WERI-Rb-1 (cell line): ENCODE results near the gene CDC25B.
A peak's percentile ranks its signal among the peaks of the same experiment; 100 is the strongest.

Experiments
- DNase-seq: peaks from one replicate; pipeline ENCODE4 v3.0.0-alpha.2; 2020
- H3K27ac ChIP-seq: fragments of 250-450 bp; sonication (Bioruptor Pico); 2 replicates; pipeline ENCODE4 v1.5.1; 2020; ENCODE audit warnings: mild to moderate bottlenecking, moderate library complexity
- H3K27me3 ChIP-seq: fragments of 250-450 bp; sonication (Bioruptor Pico); 2 replicates; pipeline ENCODE4 v1.5.1; 2021; ENCODE audit warnings: mild to moderate bottlenecking, low read depth, moderate library complexity; ENCODE audit not compliant: insufficient read depth, severe bottlenecking
- H3K36me3 ChIP-seq: fragments of 250-450 bp; sonication (Bioruptor Pico); 2 replicates; pipeline ENCODE4 v1.5.1; 2020; ENCODE audit warnings: mild to moderate bottlenecking, moderate library complexity
- H3K4me3 ChIP-seq: 2 replicates; pipeline ENCODE4 v1.5.1; 2011; ENCODE audit warnings: low read depth, mild to moderate bottlenecking, control low read depth, low read length
- H3K9me3 ChIP-seq: fragments of 250-450 bp; sonication (Bioruptor Pico); 2 replicates; pipeline ENCODE4 v1.5.1; 2021; ENCODE audit warnings: mild to moderate bottlenecking, moderate library complexity; ENCODE audit not compliant: severe bottlenecking
- CTCF ChIP-seq: IDR thresholded peaks from 2 replicates; pipeline ENCODE4 v1.5.1; 2011; ENCODE audit warnings: low read depth, mild to moderate bottlenecking, control low read depth, inconsistent platforms, low read length

CDC25B gene

GRCh38 chr20:3820901-3821727 is 25.0 kb downstream of the CDC25B start:
- no peak for TF ChIP-seq CTCF
- no peak for DNase-seq
- H3K36me3 ChIP-seq: peaks cover 13% of the 10 kb centered on the region; the same call in 1 of the 2 replicates

GRCh38 chr20:3821996-3822395 is 25.9 kb downstream of the CDC25B start:
- Histone ChIP-seq H3K27me3 (no peaks in the 10 kb centered on the region), H3K36me3 (peaks cover 13% of the 10 kb centered on the region; the same call in 1 of the 2 replicates), H3K9me3 (no peaks in the 10 kb centered on the region), H3K4me3 (no peak overlapping the region), H3K27ac (no peak overlapping the region)
- TF ChIP-seq CTCF: no peak
- no peak for DNase-seq

More at GRCh38 chr20:3820901-3821727, 25.0 kb downstream of the CDC25B start:
- H3K9me3 ChIP-seq: no peaks in the 10 kb centered on the region
- H3K4me3 ChIP-seq: peak overlapping the region; percentile 81
- no peaks in the 10 kb centered on the region for H3K27me3 ChIP-seq
- H3K27ac ChIP-seq: peak overlapping the region; percentile 99

DNA sequence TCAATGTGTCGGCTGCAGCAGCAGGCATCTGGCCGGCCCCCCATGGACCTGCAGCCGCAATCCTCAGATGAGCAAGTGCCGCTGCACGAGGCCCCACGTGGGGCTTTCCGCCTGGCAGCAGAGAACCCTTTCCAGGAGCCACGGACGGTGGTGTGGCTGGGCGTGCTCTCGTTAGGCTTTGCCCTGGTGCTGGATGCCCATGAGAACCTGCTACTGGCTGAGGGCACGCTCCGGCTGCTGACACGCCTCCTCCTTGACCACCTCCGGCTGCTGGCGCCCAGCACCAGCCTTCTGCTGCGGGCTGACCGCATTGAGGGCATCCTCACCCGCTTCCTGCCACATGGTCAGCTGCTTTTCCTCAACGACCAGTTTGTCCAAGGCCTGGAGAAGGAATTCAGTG is 27.8 kb downstream of the CDC25B start:
- TF ChIP-seq CTCF: no peak
- Histone ChIP-seq H3K9me3 (no peaks in the 10 kb centered on the region), H3K27me3 (no peaks in the 10 kb centered on the region), H3K36me3 (peaks cover 13% of the 10 kb centered on the region; the same call in 1 of the 2 replicates), H3K27ac (no peak overlapping the region), H3K4me3 (no peak overlapping the region)
- no peak for DNase-seq

- TF ChIP-seq CTCF: no peak
- DNase-seq: no peak
- Histone ChIP-seq H3K9me3 (no peaks in the 10 kb centered on the region), H3K4me3 (no peak overlapping the region), H3K27ac (no peak overlapping the region), H3K27me3 (no peaks in the 10 kb centered on the region), H3K36me3 (peaks cover 11% of the 10 kb centered on the region; the same call in 1 of the 2 replicates)
These were observed 29.4 kb downstream of the CDC25B start for GRCh38 chr20:3825526-3825925.

GRCh38 chr20:3826420-3826819 is 30.3 kb downstream of the CDC25B start:
- no peak overlapping the region for H3K4me3 ChIP-seq
- H3K36me3 ChIP-seq: peaks cover 11% of the 10 kb centered on the region; the same call in 1 of the 2 replicates
- no peaks in the 10 kb centered on the region for H3K9me3 ChIP-seq
- no peak for TF ChIP-seq CTCF
- H3K27ac ChIP-seq: no peak overlapping the region
- no peaks in the 10 kb centered on the region for H3K27me3 ChIP-seq
- no peak for DNase-seq
